ENCODE data around the gene AGBL4. TPM values are rescaled to one million over a fixed set of nuclear protein-coding genes. Genes with fewer than 3 reads are reported as not detected.

The AGBL4 gene
- polyA plus RNA-seq, 1 donor (not counting 4 experiments of a cell fraction or from before 2014, with no cell fraction given), result not detected

DNA sequence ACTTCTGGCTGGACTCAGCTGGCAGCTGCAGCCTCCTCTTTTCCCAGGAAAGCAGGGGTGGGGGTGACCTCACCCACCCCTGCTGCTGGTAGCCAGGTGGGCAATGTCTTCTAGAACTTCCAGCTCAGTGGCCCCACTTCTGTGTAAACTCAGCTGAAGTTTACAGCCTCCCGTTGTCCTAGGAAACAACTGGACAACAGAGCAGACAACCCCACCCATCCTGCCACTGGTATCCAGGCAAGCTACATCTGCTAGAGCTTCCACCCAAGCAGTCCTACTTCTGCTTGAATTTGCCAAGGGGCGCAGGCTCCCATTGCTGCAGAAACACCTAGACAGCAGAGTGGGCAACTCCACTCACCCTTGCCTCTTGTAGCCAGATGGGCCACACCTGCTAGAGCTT is 937.4 kb downstream of the AGBL4 start:
- H3K9me1 ChIP-seq (ENCODE audit: control insufficient read depth, extremely low read depth, insufficient read depth, low read length), result no peaks in the 10 kb centered on the region
- H3K4me1 ChIP-seq (ENCODE audit: control insufficient read depth, extremely low read depth, insufficient read depth, low read length), result no peaks in the 10 kb centered on the region
- no peak overlapping the region for H3K4me2 ChIP-seq (ENCODE audit: control insufficient read depth, extremely low read depth, insufficient read depth, low read depth, low read length)
- H3K36me3 ChIP-seq (ENCODE audit: control insufficient read depth in 2 of 2, extremely low read depth in 1 of 2, insufficient read depth in 2 of 2, low read length in 2 of 2), result no peaks in the 10 kb centered on the region
- no peaks in the 10 kb centered on the region for H3K9me3 ChIP-seq (ENCODE audit: control insufficient read depth, low read depth, low read length)
- H3K27me3 ChIP-seq (ENCODE audit: control insufficient read depth, extremely low read depth, insufficient read depth, low read length), result no peaks in the 10 kb centered on the region
- no peak for TF ChIP-seq EZH2 (IDR thresholded peaks at IDR 0.05; ENCODE audit: low read length)
- TF ChIP-seq, protein P1, sequence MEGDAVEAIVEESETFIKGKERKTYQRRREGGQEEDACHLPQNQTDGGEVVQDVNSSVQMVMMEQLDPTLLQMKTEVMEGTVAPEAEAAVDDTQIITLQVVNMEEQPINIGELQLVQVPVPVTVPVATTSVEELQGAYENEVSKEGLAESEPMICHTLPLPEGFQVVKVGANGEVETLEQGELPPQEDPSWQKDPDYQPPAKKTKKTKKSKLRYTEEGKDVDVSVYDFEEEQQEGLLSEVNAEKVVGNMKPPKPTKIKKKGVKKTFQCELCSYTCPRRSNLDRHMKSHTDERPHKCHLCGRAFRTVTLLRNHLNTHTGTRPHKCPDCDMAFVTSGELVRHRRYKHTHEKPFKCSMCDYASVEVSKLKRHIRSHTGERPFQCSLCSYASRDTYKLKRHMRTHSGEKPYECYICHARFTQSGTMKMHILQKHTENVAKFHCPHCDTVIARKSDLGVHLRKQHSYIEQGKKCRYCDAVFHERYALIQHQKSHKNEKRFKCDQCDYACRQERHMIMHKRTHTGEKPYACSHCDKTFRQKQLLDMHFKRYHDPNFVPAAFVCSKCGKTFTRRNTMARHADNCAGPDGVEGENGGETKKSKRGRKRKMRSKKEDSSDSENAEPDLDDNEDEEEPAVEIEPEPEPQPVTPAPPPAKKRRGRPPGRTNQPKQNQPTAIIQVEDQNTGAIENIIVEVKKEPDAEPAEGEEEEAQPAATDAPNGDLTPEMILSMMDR (optimal IDR thresholded peaks at IDR 0.05 in 1 of 3, IDR thresholded peaks at IDR 0.05 in 1 of 3, conservative IDR thresholded peaks at IDR 0.05 in 1 of 3; ENCODE audit: extremely low read depth in 1 of 3, insufficient read depth in 2 of 3, low read length in 3 of 3), result no peak
- no peak overlapping the region for H2AFZ ChIP-seq (ENCODE audit: control insufficient read depth, low read length)
- dilution Hi-C loops (cut with MboI; ENCODE audit: extremely low pct_ligation_motif_present, low sequenced_read_pairs), result no loop called here
- no peaks in the 10 kb centered on the region for H4K20me1 ChIP-seq (ENCODE audit: control insufficient read depth, extremely low read depth, insufficient read depth, low read length)
- no peak overlapping the region for H3K9ac ChIP-seq (ENCODE audit: control insufficient read depth, extremely low read depth, insufficient read depth, low read length)
- H3K27ac ChIP-seq (ENCODE audit: control insufficient read depth, insufficient read depth, low read length), result no peak overlapping the region
- no peaks in the 10 kb centered on the region for H3K79me2 ChIP-seq (ENCODE audit: control insufficient read depth, insufficient read depth, low read length)
- no peak overlapping the region for H3K4me3 ChIP-seq (ENCODE audit: control insufficient read depth in 2 of 3, extremely low read depth in 1 of 3, insufficient read depth in 2 of 3, low read depth in 1 of 3, low read length in 3 of 3)
- DNase-seq (ENCODE audit: low read depth, low spot score) (no peak), FAIRE-seq (no peak)

GRCh38 chr1:49085079-49085478 is 938.7 kb downstream of the AGBL4 start:
- no peaks in the 10 kb centered on the region for H3K36me3 ChIP-seq (ENCODE audit: control insufficient read depth in 2 of 2, extremely low read depth in 1 of 2, insufficient read depth in 2 of 2, low read length in 2 of 2)
- no peaks in the 10 kb centered on the region for H3K79me2 ChIP-seq (ENCODE audit: control insufficient read depth, insufficient read depth, low read length)
- no peak overlapping the region for H2AFZ ChIP-seq (ENCODE audit: control insufficient read depth, low read length)
- no peak overlapping the region for H3K27ac ChIP-seq (ENCODE audit: control insufficient read depth, insufficient read depth, low read length)
- no peaks in the 10 kb centered on the region for H3K27me3 ChIP-seq (ENCODE audit: control insufficient read depth, extremely low read depth, insufficient read depth, low read length)
- H3K9me3 ChIP-seq (ENCODE audit: control insufficient read depth, low read depth, low read length), result no peaks in the 10 kb centered on the region
- TF ChIP-seq, protein P1 (optimal IDR thresholded peaks at IDR 0.05 in 1 of 3, IDR thresholded peaks at IDR 0.05 in 1 of 3, conservative IDR thresholded peaks at IDR 0.05 in 1 of 3; ENCODE audit: extremely low read depth in 1 of 3, insufficient read depth in 2 of 3, low read length in 3 of 3), result no peak
- no peak for TF ChIP-seq EZH2 (IDR thresholded peaks at IDR 0.05; ENCODE audit: low read length)
- dilution Hi-C loops (cut with MboI; ENCODE audit: extremely low pct_ligation_motif_present, low sequenced_read_pairs), result no loop called here
- DNase-seq (ENCODE audit: low read depth, low spot score) (no peak), FAIRE-seq (no peak)
- no peaks in the 10 kb centered on the region for H4K20me1 ChIP-seq (ENCODE audit: control insufficient read depth, extremely low read depth, insufficient read depth, low read length)
- no peak overlapping the region for H3K9ac ChIP-seq (ENCODE audit: control insufficient read depth, extremely low read depth, insufficient read depth, low read length)
- H3K9me1 ChIP-seq (ENCODE audit: control insufficient read depth, extremely low read depth, insufficient read depth, low read length), result no peaks in the 10 kb centered on the region
- no peaks in the 10 kb centered on the region for H3K4me1 ChIP-seq (ENCODE audit: control insufficient read depth, extremely low read depth, insufficient read depth, low read length)
- no peak overlapping the region for H3K4me3 ChIP-seq (ENCODE audit: control insufficient read depth in 2 of 3, extremely low read depth in 1 of 3, insufficient read depth in 2 of 3, low read depth in 1 of 3, low read length in 3 of 3)
- no peak overlapping the region for H3K4me2 ChIP-seq (ENCODE audit: control insufficient read depth, extremely low read depth, insufficient read depth, low read depth, low read length)

All from keratinocyte (primary cell).